ENCODE measurements around the gene SENP8.
A peak's percentile ranks its signal among the peaks of the same experiment; 100 is the strongest.
"Not testable (repeated sequence)": the region's sequence is repeated elsewhere in the genome, so short reads cannot be mapped to it uniquely, and the experiment has no call there.

The SENP8 gene

DNA sequence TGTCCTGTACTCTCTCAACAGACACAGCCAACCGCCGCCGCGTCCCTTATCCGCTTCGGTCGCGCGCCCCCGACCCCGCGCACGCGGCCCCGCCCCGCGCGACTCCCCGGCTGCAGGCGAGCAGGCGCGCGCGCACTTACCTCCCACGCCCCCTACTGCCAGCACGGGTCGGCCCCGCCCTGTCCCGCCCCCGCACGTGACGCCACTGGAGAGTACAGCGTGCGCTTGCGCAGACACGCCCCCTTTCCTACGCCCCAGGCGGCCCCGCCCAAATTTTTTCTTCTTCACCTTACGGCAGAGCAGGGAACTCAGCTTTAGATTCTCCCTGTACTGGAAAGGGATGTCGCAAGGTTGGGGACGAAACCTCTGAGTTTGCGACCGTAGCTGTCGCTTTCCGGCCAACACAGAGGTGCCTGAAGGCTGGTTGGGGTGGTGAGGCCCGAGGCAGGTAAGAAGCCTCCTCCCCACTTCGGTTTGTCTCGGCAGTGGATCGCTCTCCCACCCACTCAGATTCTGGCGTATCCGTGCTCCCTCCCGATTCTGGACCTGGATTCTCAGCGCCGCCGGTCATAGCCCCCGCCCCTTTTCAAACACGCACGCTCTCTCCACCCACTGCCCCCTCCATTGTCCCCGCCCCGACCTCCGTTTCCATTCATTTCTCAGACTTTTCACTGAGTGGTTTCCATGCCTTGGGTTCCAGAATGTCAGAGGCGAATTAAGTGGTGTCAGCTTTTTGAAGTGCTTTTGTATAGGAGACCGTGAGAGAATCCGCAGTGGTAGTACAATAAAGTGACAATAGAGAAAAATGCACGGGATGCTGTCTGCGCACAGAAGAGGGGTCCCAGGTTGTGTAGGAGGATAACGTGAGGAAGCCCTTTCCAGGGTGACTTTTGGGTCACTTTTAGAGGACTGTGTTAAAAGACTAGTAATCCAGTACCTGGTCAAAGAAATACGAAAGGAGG is at the start of gene SENP8, which contains the start of gene MYO9A:
Gene SENP8, plus strand, starts transcription at position 387 of the 962 bp plus-strand sequence. CDS start 21,221 bp downstream, outside the sequence.
Gene MYO9A, minus strand, starts transcription at position 134 of the 962 bp plus-strand sequence. CDS start 71,587 bp downstream, outside the sequence.
- peak; percentile 100 for DNase-seq

DNA sequence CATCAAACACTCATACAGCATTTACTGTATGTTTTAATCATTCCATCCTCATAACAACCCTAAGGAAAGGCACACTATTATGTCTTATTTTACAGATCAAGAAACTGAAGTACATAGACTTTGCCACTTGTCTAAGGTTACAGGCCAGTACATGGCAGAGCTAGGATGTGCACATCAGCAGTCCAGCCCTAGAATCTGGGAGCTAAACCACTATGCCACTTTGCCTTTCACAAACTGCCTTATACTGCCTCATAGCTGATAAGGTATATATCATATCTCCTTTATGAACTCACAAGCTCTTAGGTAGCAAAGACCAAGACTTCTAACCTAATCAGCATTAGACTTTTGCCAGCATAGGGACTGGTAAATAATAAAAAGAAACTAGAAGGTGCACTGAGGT is 49.3 kb upstream of the SENP8 start:
- peak; percentile 55 for DNase-seq

- no peak for DNase-seq
Observed at GRCh38 chr15:72070817-72071447, 47.3 kb upstream of the SENP8 start.

- not testable (repeated sequence) for DNase-seq
Observed at GRCh38 chr15:72071448-72071825, 46.8 kb upstream of the SENP8 start.

DNA sequence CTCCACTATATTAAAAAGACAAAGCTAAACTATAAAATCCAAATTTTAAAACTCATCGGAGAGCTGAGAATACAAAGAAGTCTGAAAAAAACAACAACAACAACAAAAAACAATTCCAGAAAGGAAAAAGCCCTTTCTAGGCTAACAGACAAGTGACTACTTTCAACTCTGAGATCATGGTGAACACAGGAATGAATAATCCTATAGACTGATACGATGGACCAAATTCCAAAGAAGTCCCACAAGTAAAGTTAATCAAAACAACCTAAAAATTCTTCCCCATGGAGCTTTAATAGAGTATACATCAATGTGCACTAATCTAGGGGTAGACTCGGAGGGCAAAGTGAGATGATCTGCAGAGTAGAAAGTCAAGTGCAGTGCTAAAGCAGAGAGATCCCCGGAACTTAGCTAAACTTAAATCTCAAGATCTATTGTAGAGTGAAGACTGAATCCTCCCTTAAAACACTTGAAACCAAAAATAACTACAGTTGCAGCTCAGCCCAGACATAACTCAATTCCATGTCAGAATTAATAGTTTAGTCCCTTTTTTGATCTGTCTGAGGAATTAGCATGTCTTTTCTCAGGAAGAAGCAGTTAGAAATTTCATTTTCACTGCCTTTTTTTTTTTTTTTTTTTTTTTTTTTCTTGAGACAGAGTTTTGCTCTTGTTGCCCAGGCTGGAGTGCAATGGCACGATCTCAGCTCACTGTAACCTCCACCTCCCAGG is 43.7 kb upstream of the SENP8 start:
- no peak for DNase-seq

DNA sequence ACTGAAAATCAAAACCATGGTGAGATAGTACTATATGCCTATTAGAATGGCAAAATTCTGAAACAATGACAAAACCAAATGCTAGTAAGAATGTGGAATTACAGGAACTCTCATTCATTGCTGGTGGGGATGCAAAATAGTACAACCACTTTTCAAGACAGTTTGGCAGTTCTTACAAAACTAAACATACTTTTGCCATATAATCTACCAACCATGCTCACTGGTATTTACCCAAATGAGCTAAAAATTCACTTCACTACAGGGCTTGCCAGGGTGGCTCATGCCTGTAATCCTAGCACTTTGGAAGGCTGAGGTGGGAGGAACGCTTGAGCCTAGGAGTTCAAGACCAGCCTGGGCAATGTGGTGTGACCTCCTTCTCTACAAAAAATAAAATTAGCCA is 40.3 kb upstream of the SENP8 start:
- DNase-seq, result no peak

DNA sequence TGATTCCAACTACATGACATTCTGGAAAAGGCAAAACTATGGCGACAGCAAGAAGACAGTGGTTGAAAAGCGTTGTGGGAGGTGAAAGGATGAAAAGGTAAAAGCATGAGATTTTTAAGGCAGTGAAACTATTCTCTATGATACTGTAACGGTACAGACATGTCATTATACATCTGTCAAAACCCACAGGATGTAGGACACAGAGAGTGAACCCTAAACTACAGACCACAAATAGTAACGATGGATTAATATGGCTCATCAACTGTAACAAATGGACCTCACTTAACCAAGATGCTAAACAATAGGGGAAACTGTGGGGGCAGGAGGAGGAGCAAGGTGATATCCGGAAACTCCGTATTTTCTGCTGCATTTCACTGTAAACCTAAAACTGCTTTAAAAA is 39.3 kb upstream of the SENP8 start:
- DNase-seq, result no peak

GRCh38 chr15:72082176-72082575 is 36.0 kb upstream of the SENP8 start:
- no peak for DNase-seq

- peak; percentile 62 for DNase-seq
Observed at GRCh38 chr15:72086010-72086697, 32.0 kb upstream of the SENP8 start.

DNA sequence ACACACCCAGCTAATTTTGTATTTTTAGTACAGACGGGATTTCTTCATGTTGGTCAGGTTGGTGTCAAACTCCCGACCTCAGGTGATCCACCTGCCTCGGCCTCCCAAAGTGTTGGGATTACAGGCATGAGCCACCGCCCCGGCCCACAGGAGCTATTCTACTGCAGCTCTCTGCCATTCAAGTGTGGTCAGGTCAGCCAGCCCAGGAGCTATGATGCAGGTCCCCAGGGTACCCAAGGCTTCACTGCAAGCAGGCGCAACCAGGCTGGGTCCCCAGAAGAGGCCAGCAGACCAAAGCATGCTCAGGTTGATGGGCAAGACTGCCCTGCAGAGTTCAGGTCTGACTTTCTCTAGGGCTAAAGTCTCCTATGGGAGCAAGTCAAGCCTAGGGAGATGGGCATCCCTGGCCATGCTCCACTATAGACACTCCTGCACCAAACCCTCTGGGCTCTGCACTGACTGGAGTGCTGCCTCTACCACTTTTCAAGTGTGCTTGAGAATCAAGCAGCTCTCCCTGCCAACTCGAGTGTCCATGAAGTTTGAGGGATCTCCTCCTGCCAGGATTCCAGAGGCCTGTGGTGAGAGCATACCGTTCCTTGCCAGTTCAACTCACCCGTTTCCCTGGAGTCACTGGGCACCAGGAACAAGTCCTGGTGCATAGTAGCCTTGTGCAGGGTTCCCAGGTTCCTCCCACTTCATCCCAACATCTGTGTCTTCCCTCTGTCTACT is 31.1 kb upstream of the SENP8 start:
- DNase-seq, result no peak

GRCh38 chr15:72092006-72092405 is 26.2 kb upstream of the SENP8 start:
- DNase-seq, result peak; percentile 93

DNA sequence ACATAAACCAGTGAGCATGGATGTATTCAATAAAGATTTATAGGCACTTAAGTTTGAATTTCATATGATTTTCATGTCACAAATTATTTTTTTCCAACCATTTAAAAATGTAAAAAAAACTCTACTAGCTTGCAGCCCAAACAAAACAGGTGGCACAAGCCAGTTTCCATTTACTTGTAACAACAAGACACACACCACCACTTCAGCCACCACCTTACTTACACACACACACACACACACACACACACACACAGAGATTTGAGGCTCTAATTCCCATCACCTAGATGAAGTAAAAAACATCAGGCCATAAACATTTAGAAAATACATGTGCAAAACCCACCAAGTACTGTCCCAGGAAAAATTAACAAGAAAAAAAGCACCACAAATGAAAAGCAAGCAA is 25.5 kb upstream of the SENP8 start:
- DNase-seq, result no peak

DNA sequence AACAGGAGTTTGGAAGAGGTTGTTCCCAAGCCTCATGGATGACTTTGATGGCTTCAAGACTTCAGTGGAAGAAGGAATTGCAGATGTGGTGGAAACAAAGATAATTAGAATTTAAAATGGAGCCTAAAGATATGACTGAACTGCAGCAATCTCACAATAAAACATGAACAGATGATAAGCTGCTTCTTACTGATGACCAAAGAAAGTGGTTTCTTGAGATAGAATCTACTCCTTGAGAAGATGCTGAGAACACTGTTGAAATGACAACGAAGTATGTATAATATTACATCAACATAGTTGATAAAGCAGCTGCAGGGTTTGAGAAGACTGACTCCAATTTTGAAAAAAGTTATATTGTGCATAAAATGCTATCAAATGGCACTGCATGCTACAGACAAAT is 21.4 kb upstream of the SENP8 start:
- DNase-seq, result peak; percentile 54

GRCh38 chr15:72098040-72098439 is 20.2 kb upstream of the SENP8 start:
- no peak for DNase-seq

- DNase-seq, result no peak
Observed at GRCh38 chr15:72099155-72099554, 19.0 kb upstream of the SENP8 start.

DNA sequence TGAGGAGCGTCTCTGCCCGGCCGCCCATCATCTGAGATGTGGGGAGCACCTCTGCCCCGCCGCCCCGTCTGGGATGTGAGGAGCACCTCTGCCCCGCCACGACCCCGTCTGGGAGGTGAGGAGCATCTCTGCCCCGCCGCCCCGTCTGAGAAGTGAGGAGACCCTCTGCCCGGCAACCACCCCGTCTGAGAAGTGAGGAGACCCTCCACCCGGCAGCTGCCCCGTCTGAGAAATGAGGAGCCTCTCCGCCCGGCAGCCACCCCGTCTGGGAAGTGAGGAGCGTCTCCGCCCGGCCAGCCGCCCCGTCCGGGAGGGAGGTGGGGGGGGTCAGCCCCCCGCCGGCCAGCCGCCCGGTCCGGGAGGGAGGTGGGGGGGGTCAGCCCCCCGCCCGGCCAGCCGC is 17.7 kb upstream of the SENP8 start:
- not testable (repeated sequence) for DNase-seq

GRCh38 chr15:72105111-72105510 is 13.1 kb upstream of the SENP8 start:
- no peak for DNase-seq

DNA sequence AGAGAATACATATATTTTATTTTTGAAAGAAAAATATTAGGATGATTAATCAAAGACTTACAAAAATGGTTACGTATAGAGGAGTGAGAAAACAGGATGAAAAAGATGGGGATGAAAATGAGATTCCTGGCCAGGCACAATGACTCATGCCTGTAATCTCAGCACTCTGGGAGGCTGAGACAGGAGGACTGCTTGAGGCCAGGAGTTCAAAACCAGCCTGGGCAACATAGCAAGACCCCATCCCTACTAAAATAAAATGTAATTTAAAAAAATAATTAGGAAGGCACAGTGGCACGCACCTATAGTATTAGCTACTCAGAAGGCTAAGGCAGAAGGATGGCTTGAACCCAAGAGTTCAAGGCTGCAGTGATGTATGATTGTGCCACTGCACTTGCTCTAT is 12.1 kb upstream of the SENP8 start:
- DNase-seq, result no peak

DNA sequence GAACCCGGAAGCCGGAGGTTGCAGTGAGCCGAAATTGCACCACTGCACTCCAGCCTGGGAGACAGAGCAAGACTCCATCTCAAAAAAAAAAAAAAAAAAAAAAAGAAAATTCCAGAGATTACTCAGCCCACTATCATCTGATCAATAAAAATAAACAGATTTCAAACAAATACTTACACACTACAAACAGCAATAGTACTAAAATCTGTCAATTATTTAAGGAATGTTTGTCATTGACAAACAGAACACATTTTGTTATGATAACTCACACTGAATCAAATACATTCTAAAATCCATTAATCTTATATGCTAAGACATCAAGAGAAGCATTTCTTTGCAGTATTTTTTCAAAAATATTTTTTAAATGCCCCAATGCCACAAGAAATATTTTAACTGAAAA is 7.8 kb upstream of the SENP8 start:
- DNase-seq, result no peak

DNA sequence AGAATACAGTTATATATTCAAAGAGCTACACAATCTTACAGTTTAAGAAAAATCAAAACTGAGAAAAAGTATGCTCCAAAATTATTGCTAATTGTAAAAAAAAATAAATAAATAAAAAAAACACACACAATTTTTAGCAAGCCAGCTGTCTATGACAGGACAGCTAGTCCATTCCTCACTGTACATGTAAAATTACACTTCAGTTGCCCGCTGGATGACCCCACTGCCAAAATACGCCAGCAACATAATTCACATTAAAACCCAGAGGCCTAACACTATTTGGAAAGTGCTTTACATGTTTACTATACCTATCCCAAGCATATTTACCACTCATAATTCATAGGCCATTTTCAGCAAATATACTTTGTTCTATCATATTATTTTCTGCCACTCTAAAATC is 6.1 kb upstream of the SENP8 start:
- no peak for DNase-seq

DNA sequence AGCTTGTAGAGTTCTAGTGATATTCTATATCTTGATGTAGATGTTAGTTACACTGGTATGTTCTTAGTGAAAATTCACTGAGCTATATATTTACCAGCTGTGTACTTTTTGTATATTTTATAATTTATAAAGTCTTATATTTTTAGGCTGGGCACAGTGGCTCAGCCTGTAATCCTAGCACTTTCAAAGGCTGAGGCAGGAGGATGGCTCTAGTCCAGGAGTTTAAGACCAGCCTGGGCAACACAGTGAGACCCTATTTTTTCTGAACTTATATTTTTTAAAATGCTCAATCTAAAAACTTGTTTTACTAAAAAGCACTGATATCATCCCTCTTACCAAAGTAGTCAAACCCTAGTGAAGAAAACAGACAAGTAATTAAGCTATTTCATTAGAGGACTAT is 5.4 kb upstream of the SENP8 start:
- DNase-seq, result no peak
